NCI-H2081 treated with DMSO at 0.1 percent for 48 hours (cell line): ENCODE data around the gene NR2E1.

ENCODE experiments used
- DNase-seq: peaks from one replicate; lab custom pipeline; 2025; lab: John Stamatoyannopoulos, UW

NR2E1 gene

DNA sequence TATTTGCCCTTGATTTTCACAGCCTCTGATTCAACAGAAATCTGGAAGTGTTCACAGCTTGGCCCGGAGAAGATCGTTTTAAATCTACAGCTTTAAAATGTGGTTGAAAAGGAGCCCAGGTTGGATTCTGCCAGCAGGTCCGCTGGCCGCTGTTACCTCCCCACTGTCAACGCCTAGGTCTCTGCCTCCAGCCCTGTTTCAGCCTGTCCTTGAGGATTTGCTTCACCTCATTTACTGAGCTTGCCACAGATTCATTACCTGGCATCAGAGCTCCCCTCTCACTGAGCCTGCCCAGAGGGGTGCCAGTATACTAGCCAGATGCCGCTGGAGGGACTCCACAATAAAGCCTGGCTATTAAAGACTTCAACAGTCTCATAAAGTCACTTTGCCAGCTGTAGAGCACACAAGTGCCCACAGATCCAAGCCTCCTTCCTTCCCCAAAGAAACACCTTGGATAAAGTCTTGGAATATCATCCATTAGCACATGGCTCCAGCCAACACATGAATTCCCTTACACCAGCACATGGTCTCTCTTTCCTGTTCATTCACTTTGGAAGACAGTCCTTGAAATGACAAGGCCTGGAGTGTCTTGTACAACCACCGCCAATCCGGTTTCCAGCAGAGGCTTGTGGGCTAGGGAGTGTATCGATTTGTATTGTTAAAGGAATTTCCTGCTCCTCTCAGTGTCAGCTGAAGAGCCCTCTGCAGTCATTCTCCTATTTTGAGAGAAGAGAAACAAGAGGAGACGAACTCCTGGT lies 9.5 kb upstream of the NR2E1 start:
- DNase-seq: no peak

DNA sequence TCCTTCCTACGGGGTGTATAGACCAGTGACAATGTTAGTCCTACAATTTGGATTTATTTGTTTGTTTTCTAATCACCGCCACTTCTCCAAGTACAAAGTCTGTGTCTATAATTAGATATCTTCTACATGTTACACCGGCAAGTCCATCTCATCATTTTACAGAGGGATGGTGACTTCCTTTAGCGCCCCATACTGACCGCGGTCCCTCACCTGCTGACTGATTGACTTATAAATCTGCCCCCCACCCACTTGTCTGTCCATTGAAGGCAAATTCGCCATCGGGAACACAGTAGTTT lies 8.9 kb upstream of the NR2E1 start:
- DNase-seq: no peak

DNA sequence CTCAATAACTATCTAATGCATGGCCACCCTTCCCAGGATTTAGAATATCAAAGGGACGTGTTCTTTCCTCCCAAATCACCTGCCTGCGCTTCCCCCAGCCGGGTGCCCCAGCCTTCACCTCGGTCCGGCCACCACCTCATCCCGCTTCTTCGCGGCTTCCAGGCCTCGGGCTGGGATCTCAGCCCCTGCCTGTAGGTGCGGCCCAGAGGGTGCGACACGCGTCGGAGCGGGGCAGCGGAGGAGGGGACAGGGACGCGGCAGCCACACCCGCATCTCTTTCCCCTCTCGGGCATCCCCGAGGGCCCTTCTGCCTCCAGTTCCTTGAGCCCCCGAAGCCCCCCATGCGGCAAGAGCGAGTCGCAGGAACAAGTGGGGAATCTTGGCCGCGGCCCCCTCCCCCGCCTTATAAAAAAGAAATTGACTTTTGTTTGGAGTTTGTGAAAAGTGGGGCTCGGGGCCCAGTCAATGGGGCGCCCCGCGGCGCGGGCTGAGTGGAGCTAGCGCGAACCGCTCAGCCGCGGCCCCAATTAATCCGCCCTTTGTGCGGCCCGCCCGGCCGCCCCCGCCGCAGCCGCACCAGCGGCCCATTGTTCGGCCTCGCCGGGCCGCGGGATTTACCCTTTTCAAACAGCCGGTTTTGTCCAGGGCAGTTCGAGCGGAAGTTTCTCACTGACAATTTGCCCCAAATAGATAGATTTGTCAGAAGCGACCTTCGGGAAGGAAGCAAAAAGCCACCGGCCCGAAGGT lies 8.4 kb upstream of the NR2E1 start:
- DNase-seq: no peak

DNA sequence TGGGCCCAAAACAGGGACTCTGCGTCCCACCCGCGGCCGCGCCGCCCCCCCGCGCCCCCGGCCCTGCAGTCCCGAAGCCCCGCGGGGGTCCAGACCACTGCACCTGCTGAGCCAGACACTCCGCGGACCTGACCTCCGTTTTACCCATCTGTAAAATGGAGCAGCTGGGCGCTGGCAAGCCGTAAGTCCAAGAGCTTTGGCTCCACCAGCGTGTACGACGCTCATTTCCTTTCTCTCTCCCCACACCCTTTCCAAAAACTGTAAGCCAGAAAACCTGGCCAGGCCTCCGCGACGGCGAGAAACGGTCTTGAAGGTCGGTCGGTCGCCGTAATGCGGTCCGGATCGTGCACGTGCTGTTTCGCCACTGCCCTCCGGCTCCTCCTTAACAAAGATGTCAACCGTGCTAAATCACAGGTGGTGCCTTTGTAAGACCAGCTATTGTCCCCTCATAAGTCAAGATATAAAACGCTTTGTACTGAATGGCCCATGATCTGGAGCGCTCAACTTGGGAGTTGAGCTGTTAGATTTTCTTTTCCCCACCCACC lies 7.8 kb upstream of the NR2E1 start:
- DNase-seq: no peak

DNA sequence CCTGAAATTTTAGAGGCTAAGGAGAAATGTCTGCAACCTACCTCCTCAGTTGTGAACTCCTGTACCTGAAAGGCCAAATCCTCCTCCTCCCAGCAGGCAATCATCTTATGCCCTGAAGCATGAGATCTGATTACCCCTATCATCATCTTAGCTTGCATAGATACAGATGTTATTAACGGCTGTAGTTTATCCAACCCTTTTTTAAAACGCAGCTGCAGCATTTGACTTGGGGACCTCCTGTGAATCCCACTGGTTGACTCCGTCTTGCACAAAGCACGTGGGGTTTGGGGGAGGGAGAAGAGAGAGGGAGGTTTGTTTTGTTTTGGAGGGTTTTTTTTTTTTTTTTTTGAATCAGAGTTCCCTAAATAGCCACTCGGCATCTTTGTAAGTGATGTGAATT lies 5.8 kb upstream of the NR2E1 start:
- no peak for DNase-seq

DNA sequence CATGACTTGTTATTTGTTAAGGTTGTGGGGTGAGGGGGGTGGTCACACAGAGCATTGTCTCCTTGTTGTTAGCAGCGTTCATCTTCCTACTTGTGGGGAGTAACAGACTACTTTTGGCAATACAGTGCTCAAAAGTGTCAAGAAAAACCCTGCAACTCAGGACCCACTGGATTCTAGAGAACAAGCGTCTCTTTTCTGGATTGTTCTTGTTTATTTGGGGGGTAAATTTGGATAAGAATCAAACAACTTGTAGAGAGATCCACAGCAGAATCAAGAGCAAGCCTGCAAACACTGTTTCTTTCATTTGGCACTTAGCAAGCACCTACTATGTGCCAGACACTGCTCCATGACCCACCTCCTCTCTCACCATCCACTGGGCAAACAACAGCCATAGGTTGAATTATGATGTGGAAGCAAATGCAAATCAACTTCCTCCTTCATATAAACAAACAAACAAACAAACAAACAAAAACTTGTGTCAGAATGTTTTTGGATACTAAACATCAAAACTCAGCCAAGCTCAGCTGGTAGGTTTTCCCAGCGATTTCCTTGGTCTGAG lies 4.0 kb upstream of the NR2E1 start:
- no peak for DNase-seq

DNA sequence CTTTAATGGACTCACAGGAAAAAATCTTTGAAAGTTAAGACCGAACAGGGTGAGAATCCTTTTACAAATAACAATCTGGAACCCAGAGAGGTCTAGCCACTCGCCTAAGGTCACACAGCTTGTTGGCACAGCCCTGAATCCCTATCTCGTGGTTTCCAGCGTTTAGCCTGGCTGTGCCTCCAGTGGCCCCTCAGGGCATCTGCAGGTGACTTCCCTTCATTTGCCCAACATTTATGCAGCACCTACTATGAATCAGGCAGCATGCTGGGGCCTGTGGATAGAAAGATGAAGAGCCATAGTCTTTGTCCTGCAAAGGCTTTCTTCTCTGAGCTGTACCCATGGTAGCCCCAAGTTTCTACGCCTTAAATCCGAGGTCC lies 2.6 kb upstream of the NR2E1 start:
- DNase-seq: no peak

DNA sequence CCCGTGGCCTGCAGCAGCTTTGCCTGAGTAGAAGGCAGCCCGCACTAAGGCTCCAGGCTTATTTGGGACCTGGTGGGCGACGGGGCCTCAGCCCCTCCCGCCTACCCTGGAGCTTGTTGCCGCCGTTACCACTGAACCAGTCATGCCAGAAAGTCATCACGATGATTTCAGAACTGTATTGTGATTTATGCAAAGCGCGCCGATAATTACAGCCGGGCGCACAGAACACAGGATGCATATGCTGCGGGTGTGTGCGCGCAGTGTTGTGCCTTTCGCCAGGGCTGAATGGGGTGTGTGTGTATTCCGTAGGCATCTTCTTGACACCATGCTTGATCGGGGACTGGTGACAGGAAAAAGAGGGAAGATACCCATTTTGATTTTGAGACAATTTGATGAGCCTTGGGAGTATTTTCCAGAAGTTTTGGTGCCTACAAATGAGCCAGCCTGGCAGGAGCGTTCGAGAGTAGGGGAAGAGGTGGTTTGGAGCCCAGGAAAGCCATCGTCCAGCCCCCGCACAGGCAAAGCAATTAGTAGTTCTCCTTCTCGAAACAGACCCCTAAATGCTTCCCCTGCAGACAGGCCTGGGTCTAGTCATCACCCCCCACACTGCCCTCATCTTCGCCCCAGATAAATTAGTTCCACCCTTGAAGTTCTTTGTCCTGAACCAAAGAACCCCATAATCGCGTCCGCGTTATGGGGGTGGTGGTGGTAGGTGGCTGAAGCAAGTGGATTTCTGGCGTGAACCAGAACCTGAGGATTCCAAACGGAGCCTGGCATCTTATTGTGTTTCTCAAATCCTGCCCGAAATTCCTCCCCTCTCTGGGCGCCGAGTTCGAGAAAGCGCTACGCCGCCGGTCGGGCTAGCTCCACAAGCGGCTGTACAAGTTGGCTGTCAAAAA lies 1.9 kb upstream of the NR2E1 start:
- DNase-seq: no peak

DNA sequence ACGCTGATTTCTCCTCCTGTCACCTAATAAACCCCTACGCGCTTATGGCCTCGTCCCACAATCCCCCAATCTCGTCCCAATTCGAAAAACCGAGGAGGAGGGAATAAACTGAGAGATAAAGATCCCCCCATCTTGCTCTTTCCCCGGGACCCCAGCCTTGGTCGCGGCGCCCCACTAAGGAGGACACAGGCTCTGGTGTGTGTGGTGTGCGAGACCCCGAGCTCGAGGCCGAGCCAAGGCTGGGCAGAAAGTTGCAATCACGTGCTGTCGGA lies 1.3 kb upstream of the NR2E1 start:
- no peak for DNase-seq

DNA sequence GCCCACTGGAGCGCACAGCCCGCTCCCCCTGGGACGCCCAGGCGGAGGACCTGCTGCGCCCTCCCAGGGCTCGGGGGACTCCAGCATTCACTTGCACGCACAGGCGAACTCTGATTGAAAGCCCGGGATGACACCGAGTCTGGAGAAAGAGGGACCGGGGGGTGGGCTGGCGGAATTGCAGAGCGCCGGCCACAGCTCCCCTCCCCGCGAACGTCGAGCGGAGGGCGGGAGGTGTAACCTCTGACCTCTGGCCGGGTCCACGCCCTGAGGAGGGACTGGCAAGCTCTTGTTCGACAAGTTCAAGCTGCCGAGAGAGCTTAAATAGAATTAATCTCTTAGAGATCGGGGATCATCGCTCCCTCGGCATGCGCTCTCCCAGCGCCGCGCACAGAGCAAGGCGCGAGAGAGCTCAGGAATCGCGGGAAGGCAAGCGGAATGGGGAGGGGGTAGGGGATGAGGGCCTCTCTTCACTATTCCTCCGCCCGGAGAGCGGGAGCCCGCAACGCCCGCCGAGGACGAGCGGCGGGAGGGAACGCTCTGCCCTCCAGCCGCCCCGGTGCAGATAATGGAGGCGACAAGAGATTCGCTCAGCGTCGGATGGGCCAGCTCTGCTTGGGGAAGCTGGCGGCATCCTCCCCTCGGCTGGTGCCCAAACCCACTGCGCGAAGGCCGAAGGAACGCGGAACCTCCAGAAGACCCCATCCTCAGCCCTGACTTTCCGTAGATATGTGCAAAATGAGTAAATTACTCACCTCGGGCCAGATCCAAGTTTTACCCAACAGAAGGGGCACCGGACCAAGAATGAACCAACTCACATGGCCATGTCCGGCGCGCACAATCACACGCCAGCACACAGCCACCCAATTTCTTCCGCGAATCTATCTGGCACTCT lies 761 bp upstream of the NR2E1 start:
- DNase-seq: no peak

DNA sequence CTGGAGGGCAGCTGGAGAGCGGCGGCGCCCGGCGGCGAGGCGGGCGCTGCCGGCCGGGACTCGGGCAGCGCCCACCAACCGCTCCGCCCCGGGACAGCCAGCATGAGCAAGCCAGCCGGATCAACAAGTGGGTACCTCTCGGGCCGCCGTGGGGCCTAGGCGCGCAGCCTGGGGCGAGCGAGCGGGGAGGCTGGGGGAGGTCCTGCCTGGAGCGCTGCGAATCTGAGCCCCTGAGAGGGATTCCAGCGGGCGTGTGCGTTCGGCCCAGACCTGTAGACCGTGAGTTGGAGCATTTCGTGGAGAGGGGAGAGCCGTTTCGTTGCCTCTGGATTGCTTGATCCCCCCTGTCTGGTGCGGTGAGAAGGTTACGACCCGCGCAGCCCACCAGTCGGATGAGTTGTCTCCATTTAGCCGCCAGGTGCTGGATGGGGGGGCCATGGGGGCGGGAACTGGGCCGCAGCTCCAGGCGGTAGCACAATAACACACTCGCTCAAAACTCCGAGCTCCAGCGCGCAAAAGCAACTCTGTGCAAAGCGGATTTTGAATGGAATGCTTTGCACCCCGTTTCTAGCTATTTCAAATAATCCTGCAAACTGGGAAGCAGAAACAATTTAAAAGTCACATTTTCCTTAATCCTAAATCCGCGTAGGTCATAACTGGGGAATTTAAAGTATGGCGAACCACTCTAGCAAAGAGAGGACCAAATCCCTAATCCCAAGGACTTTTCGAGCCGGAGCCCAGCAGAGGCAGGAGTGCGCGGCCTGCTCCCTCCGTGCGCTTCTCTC lies 1.0 kb downstream of the NR2E1 start:
- DNase-seq: no peak

DNA sequence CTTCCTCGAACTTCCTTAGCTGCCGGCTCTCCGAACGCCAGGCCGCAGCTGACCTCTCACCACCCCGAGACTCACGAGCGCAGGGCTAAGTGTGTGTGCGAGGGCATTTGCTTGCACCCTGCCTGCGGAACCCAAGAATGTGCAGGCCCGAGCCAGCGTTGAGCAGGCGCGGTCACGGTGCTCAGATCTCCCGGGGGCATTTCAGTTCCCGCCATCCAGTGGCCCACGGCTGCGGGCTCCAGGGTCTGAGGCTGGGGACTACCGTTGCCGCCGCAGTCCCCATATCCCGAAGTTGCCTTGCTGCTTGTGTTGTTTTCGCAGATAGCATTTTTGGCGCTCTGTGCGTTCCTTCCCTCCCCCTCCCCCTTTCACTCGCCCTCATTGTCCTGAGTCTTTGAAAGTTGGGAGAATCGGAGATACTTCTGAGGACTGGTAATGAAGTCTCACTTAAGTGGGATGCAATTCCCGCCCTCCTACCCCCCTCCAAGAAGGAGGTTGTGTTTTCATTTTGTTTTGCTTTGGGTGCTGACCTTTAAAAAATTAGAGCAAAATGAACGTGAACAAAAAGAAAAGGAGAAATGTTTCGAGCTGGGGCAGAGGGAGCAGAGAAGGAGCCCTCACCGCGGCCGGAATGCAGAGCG lies 1.7 kb downstream of the NR2E1 start:
- no peak for DNase-seq

DNA sequence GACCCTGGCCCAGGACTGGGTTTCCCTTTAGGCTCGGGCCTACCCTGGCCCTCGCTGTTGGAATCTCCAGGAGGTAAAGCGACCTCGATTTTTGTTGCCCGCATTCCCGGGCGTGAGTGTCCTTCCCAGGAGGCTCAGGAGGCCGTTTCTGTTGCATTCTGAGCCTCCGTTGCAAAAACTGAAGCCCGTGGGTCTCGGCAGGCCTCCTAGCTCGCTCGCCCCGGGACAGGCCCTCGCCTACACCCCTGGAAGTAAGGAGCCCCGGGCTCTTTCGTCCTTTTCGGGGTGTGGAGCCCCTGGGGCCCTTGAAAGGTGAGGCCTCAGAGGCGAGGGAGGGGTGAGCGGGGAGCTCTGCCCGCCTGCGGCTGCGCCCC lies 2.3 kb downstream of the NR2E1 start:
- no peak for DNase-seq

DNA sequence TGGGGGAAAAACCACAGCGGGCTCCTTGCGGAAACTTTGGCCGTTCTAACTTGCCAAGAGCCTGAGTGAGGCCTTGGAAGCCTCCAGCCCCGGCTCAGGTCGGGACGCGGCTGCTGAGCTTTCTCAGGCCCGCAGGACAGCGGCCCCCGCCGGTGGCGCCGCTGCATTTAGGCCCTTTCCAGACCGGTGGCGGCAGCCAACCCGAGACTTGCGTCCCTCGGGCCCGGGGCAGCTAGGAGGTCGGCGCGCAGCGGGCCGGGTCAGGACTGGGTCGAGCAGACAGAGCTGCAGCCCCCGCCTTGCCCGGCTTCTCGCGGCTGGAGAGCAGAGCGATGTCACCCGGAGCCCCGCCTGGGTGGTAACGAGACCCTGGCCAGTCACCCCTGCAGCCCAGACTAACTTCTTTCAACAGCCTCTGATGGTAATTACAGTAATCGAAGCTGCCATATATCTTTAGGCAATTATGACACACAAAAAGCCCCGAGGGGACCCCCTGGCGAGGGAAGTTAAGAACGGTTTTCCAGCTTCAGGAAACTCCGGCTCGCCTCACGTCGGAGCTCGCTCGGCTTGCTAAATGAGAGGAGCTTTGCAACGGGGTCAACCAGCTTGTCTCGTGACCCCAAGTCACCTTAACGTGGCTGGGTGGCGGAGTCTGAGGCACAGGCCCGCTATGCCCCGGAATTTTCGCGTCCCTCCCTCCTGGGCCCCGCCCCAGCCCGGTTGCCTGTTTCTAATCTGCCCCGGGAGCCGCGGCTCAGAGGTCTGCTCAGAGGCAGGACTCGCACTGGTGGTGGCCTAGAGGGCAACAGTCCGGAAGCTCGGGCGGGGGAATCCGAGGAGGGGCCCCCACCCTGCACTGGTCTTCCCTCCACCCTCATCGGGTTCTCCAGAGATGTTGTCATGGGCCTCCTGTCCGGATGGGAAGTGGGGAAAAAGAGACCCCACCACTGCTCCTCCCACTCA lies 3.0 kb downstream of the NR2E1 start:
- DNase-seq: no peak

DNA sequence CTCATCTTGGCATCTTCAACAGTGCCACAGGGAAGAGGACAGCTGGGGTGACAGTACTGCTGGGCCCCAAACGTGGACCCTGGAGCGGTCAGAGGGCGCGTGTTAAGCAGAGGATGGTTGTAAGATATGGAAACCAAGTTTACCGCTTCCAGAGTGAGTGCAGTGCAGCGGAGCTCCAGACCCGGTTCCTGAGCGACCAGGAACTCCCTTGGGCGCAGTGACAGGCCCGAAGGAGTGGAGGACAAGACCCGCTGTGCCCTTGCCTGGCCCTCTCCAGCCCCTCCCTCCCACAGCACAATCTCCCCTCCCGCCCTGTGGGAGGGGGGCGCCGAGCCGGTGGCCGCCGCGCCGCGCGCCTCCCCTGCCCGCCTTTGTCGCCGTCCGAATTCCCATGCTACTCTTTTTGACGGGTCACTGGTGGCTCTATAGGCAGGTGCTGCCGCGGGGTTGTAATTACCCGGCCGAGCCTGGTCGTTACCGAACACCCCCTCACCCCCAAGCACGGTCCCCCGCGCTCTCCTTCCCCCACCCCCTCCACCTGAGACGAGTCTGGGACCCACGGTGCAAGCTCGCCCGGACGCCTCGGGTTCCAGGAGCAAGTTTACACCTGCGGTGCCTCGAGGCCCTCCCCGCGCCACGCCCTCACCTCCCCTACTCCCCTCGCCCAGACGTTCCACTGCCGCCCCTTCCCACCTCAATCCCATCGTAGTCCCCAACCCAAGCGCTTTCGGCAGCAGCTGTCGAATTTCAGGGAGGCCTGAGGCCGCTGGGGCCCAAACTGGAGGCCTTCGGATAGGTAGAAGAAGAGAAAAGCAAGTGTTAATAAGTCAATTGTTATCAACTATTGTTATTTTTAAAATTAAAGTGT lies 3.9 kb downstream of the NR2E1 start:
- DNase-seq: no peak

DNA sequence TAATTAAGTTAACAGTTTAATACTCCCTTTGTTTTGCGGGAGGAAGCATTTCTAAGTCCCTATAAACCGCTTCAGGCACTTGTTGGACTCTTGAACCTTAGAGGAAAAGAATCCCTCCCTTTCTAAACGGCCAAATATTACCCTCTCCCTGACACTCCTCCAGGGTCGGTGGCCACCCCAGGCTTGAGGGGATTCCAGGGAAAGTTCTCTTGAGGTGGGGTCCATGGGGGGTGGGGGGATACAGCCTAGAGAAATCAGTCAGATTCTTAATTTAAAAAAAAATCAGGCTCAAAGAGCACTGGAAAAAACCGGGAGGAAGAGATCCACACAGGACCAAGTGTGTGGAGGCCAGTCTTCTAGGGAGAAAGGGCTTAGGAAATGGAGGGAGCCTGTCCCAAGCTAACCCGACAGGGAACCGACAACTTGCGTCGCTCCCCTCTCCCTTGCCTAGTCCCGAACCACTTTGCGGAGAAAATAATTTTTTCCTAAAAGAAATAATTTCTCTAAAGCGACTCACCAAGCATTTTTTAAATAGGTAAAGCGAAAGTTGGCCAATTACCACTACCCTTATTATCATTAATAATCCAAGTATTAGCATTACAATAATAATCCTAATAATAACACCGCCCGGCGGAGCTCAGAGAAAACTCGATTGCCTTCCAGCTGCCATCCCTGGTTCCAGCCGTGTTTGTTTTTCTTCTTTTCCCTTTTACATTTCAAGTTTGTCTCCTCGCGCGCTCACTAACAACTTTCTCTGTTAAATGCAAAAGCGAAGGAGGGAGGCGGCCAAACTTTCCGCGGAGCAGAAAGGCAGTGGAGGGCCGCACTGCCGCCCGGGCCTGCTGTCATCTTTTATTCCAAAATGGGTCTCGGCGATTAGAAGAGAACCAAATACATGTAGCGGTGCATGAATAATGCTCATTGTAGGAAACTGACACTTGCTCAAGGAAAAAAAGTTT lies 4.8 kb downstream of the NR2E1 start:
- DNase-seq: no peak
